ENCODE results near the gene ATG4C.

GRCh38 chr1:62901650-62902049 is 117.7 kb downstream of the ATG4C start:
- no peak for TF ChIP-seq POLR2AphosphoS5 (IDR thresholded peaks at IDR 0.05; ENCODE audit: low read depth)
- TF ChIP-seq, protein P1, sequence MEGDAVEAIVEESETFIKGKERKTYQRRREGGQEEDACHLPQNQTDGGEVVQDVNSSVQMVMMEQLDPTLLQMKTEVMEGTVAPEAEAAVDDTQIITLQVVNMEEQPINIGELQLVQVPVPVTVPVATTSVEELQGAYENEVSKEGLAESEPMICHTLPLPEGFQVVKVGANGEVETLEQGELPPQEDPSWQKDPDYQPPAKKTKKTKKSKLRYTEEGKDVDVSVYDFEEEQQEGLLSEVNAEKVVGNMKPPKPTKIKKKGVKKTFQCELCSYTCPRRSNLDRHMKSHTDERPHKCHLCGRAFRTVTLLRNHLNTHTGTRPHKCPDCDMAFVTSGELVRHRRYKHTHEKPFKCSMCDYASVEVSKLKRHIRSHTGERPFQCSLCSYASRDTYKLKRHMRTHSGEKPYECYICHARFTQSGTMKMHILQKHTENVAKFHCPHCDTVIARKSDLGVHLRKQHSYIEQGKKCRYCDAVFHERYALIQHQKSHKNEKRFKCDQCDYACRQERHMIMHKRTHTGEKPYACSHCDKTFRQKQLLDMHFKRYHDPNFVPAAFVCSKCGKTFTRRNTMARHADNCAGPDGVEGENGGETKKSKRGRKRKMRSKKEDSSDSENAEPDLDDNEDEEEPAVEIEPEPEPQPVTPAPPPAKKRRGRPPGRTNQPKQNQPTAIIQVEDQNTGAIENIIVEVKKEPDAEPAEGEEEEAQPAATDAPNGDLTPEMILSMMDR (IDR thresholded peaks at IDR 0.05; ENCODE audit: insufficient read depth, low read length): no peak
- TF ChIP-seq, protein P2, sequence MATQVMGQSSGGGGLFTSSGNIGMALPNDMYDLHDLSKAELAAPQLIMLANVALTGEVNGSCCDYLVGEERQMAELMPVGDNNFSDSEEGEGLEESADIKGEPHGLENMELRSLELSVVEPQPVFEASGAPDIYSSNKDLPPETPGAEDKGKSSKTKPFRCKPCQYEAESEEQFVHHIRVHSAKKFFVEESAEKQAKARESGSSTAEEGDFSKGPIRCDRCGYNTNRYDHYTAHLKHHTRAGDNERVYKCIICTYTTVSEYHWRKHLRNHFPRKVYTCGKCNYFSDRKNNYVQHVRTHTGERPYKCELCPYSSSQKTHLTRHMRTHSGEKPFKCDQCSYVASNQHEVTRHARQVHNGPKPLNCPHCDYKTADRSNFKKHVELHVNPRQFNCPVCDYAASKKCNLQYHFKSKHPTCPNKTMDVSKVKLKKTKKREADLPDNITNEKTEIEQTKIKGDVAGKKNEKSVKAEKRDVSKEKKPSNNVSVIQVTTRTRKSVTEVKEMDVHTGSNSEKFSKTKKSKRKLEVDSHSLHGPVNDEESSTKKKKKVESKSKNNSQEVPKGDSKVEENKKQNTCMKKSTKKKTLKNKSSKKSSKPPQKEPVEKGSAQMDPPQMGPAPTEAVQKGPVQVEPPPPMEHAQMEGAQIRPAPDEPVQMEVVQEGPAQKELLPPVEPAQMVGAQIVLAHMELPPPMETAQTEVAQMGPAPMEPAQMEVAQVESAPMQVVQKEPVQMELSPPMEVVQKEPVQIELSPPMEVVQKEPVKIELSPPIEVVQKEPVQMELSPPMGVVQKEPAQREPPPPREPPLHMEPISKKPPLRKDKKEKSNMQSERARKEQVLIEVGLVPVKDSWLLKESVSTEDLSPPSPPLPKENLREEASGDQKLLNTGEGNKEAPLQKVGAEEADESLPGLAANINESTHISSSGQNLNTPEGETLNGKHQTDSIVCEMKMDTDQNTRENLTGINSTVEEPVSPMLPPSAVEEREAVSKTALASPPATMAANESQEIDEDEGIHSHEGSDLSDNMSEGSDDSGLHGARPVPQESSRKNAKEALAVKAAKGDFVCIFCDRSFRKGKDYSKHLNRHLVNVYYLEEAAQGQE (IDR thresholded peaks at IDR 0.05; ENCODE audit: insufficient replicate concordance, low read depth): no peak

Measured in HL-60 (cell line).